H9 (cell line): ENCODE measurements around the gene HUNK. TPM values are rescaled to one million over a fixed set of nuclear protein-coding genes. Genes with fewer than 3 reads are reported as not detected.

Experiments
- DNase-seq: peaks from one replicate; pipeline ENCODE4 v3.0.0-alpha.2; 2017
- H2AFZ ChIP-seq: one replicate; pipeline ENCODE4 v1.6.1; 2013; ENCODE audit warnings: mild to moderate bottlenecking, low read length, control low read depth, moderate library complexity
- H2AK5ac ChIP-seq: 2 replicates; pipeline ENCODE4 v1.6.1; 2013; ENCODE audit warnings: low read length, control low read depth, mixed read lengths; ENCODE audit not compliant: insufficient read length
- H2BK120ac ChIP-seq: one replicate; pipeline ENCODE4 v1.6.1; 2013; ENCODE audit warnings: low read depth, mild to moderate bottlenecking, low read length, control low read depth, inconsistent platforms; ENCODE audit not compliant: poor library complexity, severe bottlenecking
- H2BK12ac ChIP-seq: 2 replicates; pipeline ENCODE4 v1.6.1; 2013; ENCODE audit warnings: low read length, control low read depth, mixed read lengths, low read depth; ENCODE audit not compliant: insufficient read length
- H2BK15ac ChIP-seq: 2 replicates; pipeline ENCODE4 v1.6.1; 2013; ENCODE audit warnings: low read depth, low read length, control low read depth
- H2BK20ac ChIP-seq: one replicate; pipeline ENCODE4 v1.6.1; 2013; ENCODE audit warnings: low read depth, mild to moderate bottlenecking, low read length, control low read depth, inconsistent platforms; ENCODE audit not compliant: poor library complexity, severe bottlenecking
- H2BK5ac ChIP-seq: 2 replicates; pipeline ENCODE4 v1.6.1; 2013; ENCODE audit warnings: low read length, control low read depth, mixed read lengths; ENCODE audit not compliant: insufficient read length
- H3K14ac ChIP-seq: 2 replicates; pipeline ENCODE4 v1.6.1; 2013; ENCODE audit warnings: low read length, control low read depth; ENCODE audit not compliant: insufficient read depth
- H3K18ac ChIP-seq: 2 replicates; pipeline ENCODE4 v1.6.1; 2013; ENCODE audit warnings: low read depth, mild to moderate bottlenecking, mixed read lengths, low read length, control low read depth; ENCODE audit not compliant: insufficient read length
- H3K23ac ChIP-seq: 2 replicates; pipeline ENCODE4 v1.6.1; 2013; ENCODE audit warnings: low read length, control low read depth, mixed read lengths, low read depth; ENCODE audit not compliant: insufficient read length
- H3K23me2 ChIP-seq: 2 replicates; pipeline ENCODE4 v1.6.1; 2013; ENCODE audit warnings: low read depth, mild to moderate bottlenecking, mixed read lengths, low read length, control low read depth; ENCODE audit not compliant: insufficient read length, poor library complexity, severe bottlenecking
- H3K27ac ChIP-seq: 2 replicates; pipeline ENCODE4 v1.5.1; 2013; ENCODE audit warnings: low read length, control low read depth, mixed read lengths, low read depth; ENCODE audit not compliant: insufficient read length
- H3K27me3 ChIP-seq: 2 replicates; pipeline ENCODE4 v1.6.1; 2013; ENCODE audit warnings: low read length, control low read depth, inconsistent platforms; ENCODE audit not compliant: insufficient read depth
- H3K4ac ChIP-seq: 2 replicates; pipeline ENCODE4 v1.6.1; 2013; ENCODE audit warnings: low read depth, mild to moderate bottlenecking, control low read depth, inconsistent platforms, low read length, moderate library complexity
- H3K4me1 ChIP-seq: 2 replicates; pipeline ENCODE4 v1.6.1; 2013; ENCODE audit warnings: low read length, control low read depth, inconsistent platforms; ENCODE audit not compliant: insufficient read depth
- H3K4me2 ChIP-seq: 2 replicates; pipeline ENCODE4 v1.6.1; 2013; ENCODE audit warnings: low read length, control low read depth, mixed read lengths; ENCODE audit not compliant: insufficient read length, insufficient read depth
- H3K56ac ChIP-seq: 2 replicates; pipeline ENCODE4 v1.6.1; 2013; ENCODE audit warnings: low read depth, mild to moderate bottlenecking, mixed read lengths, low read length, control low read depth; ENCODE audit not compliant: insufficient read length
- H3K79me1 ChIP-seq: 2 replicates; pipeline ENCODE4 v1.6.1; 2013; ENCODE audit warnings: low read depth, mild to moderate bottlenecking, moderate library complexity, low read length, control low read depth, inconsistent platforms; ENCODE audit not compliant: insufficient read depth, poor library complexity, severe bottlenecking
- H3K79me2 ChIP-seq: 2 replicates; pipeline ENCODE4 v1.6.1; 2013; ENCODE audit warnings: low read length, control low read depth, inconsistent platforms; ENCODE audit not compliant: insufficient read depth
- H3K9ac ChIP-seq: 2 replicates; pipeline ENCODE4 v1.6.1; 2013; ENCODE audit warnings: low read length, control low read depth, mixed read lengths; ENCODE audit not compliant: insufficient read length; ENCODE audit errors: extremely low read depth
- H3K9me3 ChIP-seq: one replicate; pipeline ENCODE4 v1.6.1; 2013; ENCODE audit warnings: low read depth, low read length, inconsistent platforms; ENCODE audit not compliant: control insufficient read depth
- H3T11ph ChIP-seq: one replicate; pipeline ENCODE4 v1.6.1; 2013; ENCODE audit warnings: mild to moderate bottlenecking, low read length, control low read depth, inconsistent platforms
- H4K20me1 ChIP-seq: one replicate; pipeline ENCODE4 v1.6.1; 2013; ENCODE audit not compliant: control insufficient read depth, insufficient read length, insufficient read depth
- H4K5ac ChIP-seq: 2 replicates; pipeline ENCODE4 v1.6.1; 2013; ENCODE audit warnings: low read depth, mild to moderate bottlenecking, mixed read lengths, low read length, control low read depth; ENCODE audit not compliant: insufficient read length
- H4K8ac ChIP-seq: replicated peaks from 2 replicates; pipeline ENCODE4 v1.6.1; 2013; ENCODE audit warnings: low read length, control low read depth, mixed read lengths, low read depth; ENCODE audit not compliant: insufficient read length
- H4K91ac ChIP-seq: 2 replicates; pipeline ENCODE4 v1.6.1; 2013; ENCODE audit warnings: low read depth, mild to moderate bottlenecking, moderate library complexity, mixed read lengths, low read length, control low read depth; ENCODE audit not compliant: insufficient read length
- H3K27ac Mint-ChIP-seq, 3 experiments: 2 replicates in 2 of 3; 3 replicates in 1 of 3; pipeline ENCODE4 v1.8.0; 2020 to 2021; ENCODE audit warnings: mixed read lengths in 3 of 3, mild to moderate bottlenecking in 1 of 3, moderate library complexity in 1 of 3
- H3K27me3 Mint-ChIP-seq: 2 replicates; pipeline ENCODE4 v1.8.0; 2021; ENCODE audit warnings: low read depth, mild to moderate bottlenecking, moderate library complexity, mixed read lengths
- H3K36me3 Mint-ChIP-seq, 3 experiments: 2 replicates in 2 of 3; 3 replicates in 1 of 3; pipeline ENCODE4 v1.8.0; 2020 to 2021; ENCODE audit warnings: low read depth in 3 of 3, mixed read lengths in 3 of 3; ENCODE audit not compliant: insufficient read depth in 1 of 3
- H3K4me1 Mint-ChIP-seq, 2 experiments: 2 replicates each; pipeline ENCODE4 v1.8.0; 2020; ENCODE audit warnings: mixed read lengths in 2 of 2
- H3K4me3 Mint-ChIP-seq, 2 experiments: 2 replicates in 1 of 2; 3 replicates in 1 of 2; pipeline ENCODE4 v1.8.0; 2020 to 2021; ENCODE audit warnings: mild to moderate bottlenecking in 2 of 2, mixed read lengths in 2 of 2, moderate library complexity in 1 of 2
- H3K9me3 Mint-ChIP-seq, 2 experiments: 2 replicates in 1 of 2; 3 replicates in 1 of 2; pipeline ENCODE4 v1.8.0; 2020; ENCODE audit warnings: mild to moderate bottlenecking in 2 of 2, mixed read lengths in 2 of 2, moderate library complexity in 1 of 2
- CTCF ChIP-seq: fragments of 200-600 bp; sonication (generic); conservative IDR thresholded peaks from 3 replicates; pipeline ENCODE4 v1.8.0; 2021; ENCODE audit warnings: antibody characterized with exemption, mild to moderate bottlenecking
- WGBS: extraction: QIAGEN DNeasy Blood & Tissue Kit; methylation state at CpG from one replicate; pipeline ENCODE4 v1.1.7; 2013; ENCODE audit warnings: missing lambda C conversion rate, low lambda C conversion rate, mixed read lengths; ENCODE audit not compliant: insufficient read length; ENCODE audit errors: extremely low coverage; 5-methylcytosine and 5-hydroxymethylcytosine counted together
- total RNA-seq: library from RNA; stranded (reverse); gene quantifications from 2 replicates; pipeline ENCODE4 v1.2.1, GENCODE V29; 2021

The HUNK gene
- total RNA-seq, 1 experiment from 2014 or later, result 5.8 TPM

GRCh38 chr21:32018381-32018780 is 145.6 kb downstream of the HUNK start:
- no peaks in the 10 kb centered on the region; the same call in 1 of the 2 replicates for H3K27me3 Mint-ChIP-seq
- no peak overlapping the region for H3K4me2 ChIP-seq
- no peaks in the 10 kb centered on the region for H3K36me3 Mint-ChIP-seq
- no peak overlapping the region for H2BK12ac ChIP-seq
- no peaks in the 10 kb centered on the region for H4K20me1 ChIP-seq
- no peak for DNase-seq
- no peak for TF ChIP-seq CTCF
- H3K56ac ChIP-seq, result no peak overlapping the region
- H2BK120ac ChIP-seq, result no peak overlapping the region
- H2BK5ac ChIP-seq, result no peak overlapping the region
- H3K4me3 Mint-ChIP-seq, result no peak overlapping the region
- no peak overlapping the region for H3K27ac Mint-ChIP-seq
- H3K79me2 ChIP-seq, result no peaks in the 10 kb centered on the region
- no peak overlapping the region for H3T11ph ChIP-seq
- H3K9ac ChIP-seq, result no peak overlapping the region
- H2BK20ac ChIP-seq, result no peak overlapping the region
- H3K4me1 ChIP-seq, result no peaks in the 10 kb centered on the region
- no peak overlapping the region for H3K23ac ChIP-seq
- H3K27ac ChIP-seq, result no peak overlapping the region
- no peak overlapping the region for H2BK15ac ChIP-seq
- no peaks in the 10 kb centered on the region for H3K4me1 Mint-ChIP-seq
- H3K79me1 ChIP-seq, result no peaks in the 10 kb centered on the region
- H4K8ac ChIP-seq, result no peak overlapping the region
- H4K5ac ChIP-seq, result no peak overlapping the region
- H2AK5ac ChIP-seq, result no peak overlapping the region
- H3K14ac ChIP-seq, result no peak overlapping the region
- no peaks in the 10 kb centered on the region for H3K9me3 Mint-ChIP-seq
- no peak overlapping the region for H3K4ac ChIP-seq
- H3K18ac ChIP-seq, result no peak overlapping the region
- no peaks in the 10 kb centered on the region for H3K9me3 ChIP-seq
- no peaks in the 10 kb centered on the region for H3K23me2 ChIP-seq
- no peaks in the 10 kb centered on the region for H3K27me3 ChIP-seq
- H2AFZ ChIP-seq, result no peak overlapping the region
- no peak overlapping the region for H4K91ac ChIP-seq
- WGBS, result no CpG with 5 or more reads among the region's 3 CpGs
